Psoas muscle (tissue), 8 donors: Measurements from ENCODE around the gene WSB2. TPM values are rescaled to one million over a fixed set of nuclear protein-coding genes. Genes with fewer than 3 reads are reported as not detected.
A peak's percentile ranks its signal among the peaks of the same experiment; 100 is the strongest.

ENCODE experiments used
- ATAC-seq, 4 donors: fragments of 200-7000 bp; cut with Tn5 transposase; one replicate each; pipeline ENCODE4 v1.9.1; 2020; ENCODE audit warnings: moderate library complexity in 3 of 4, mild to moderate bottlenecking in 2 of 4
- DNase-seq, 2 donors: peaks; one replicate each; pipeline ENCODE4 v3.0.0-alpha.2; 2020
- H3K27ac ChIP-seq: fragments of 200-600 bp; one replicate; pipeline ENCODE4 v1.8.0; 2022
- H3K27me3 ChIP-seq, 3 donors: fragments of 200-600 bp in 1 of 3; one replicate each; pipeline versions ENCODE4 v1.6.1 to v1.8.0; 2013 to 2022; ENCODE audit warnings: low read length in 2 of 3, mild to moderate bottlenecking in 2 of 3, moderate library complexity in 1 of 3; ENCODE audit not compliant: insufficient read depth in 3 of 3
- H3K36me3 ChIP-seq, 2 donors: fragments of 200-600 bp in 1 of 2; one replicate each; pipeline versions ENCODE4 v1.6.1 to v1.8.0; 2013 to 2022; ENCODE audit warnings: low read depth in 1 of 2, mild to moderate bottlenecking in 1 of 2, moderate library complexity in 1 of 2; ENCODE audit not compliant: insufficient read depth in 1 of 2
- H3K4me1 ChIP-seq: fragments of 200-600 bp; one replicate; pipeline ENCODE4 v1.8.0; 2022
- H3K4me3 ChIP-seq: fragments of 200-600 bp; one replicate; pipeline ENCODE4 v1.8.0; 2022; ENCODE audit warnings: mild to moderate bottlenecking
- H3K9me3 ChIP-seq: fragments of 200-600 bp; one replicate; pipeline ENCODE4 v1.8.0; 2022
- CTCF ChIP-seq: fragments of 200-600 bp; IDR thresholded peaks from one replicate; pipeline ENCODE4 v1.8.0; 2022; ENCODE audit warnings: antibody characterized with exemption
- WGBS, 3 donors: extraction: QIAGEN DNeasy Blood & Tissue Kit; methylation state at CpG; one replicate each; pipeline versions ENCODE4 v1.1.6 to v1.1.7; 2013; 5-methylcytosine and 5-hydroxymethylcytosine counted together
- intact Hi-C, 2 donors: fragments of 100-400 bp; cut with DNase I; formaldehyde crosslinking; loops; one replicate each; pipeline versions ENCODE4 v1.11.0 to v1.14.2; 2022
- polyA plus RNA-seq, 3 donors: library from polyadenylated mRNA; stranded (reverse); fragments of 200-250 nt; gene quantifications; one replicate each; pipeline ENCODE4 v1.2.3, GENCODE V29; 2013
- total RNA-seq, 4 donors: library from RNA; stranded (reverse); fragmentation: NEBNext Ultra II Directional in 2 of 4; extraction: Animal tissue kit (Norgen Biotek cat#: 25700) in 2 of 4; gene quantifications; one replicate each; pipeline versions ENCODE4 v1.2.1 to v1.2.4, GENCODE V29; 2021 to 2023
- donor health status: healthy with polysubstance abuse.
- donor health status: DM: no; HTN: no; CAD: no; lungs with moderate emphysema.
- donor health status: Bipolar disorder and iron deficiency.
- donor health status: healthy.
- donor health status: DM: yes; HTN: yes; CAD: no.
- donor health status: DM: no; HTN: no; CAD: no.
- donor health status: DM: no; HTN: no; CAD: no.
- donor health status: DM: yes; HTN: yes; CAD: no.

The WSB2 gene
- total and polyA plus RNA-seq, 7 donors = 63.8 to 113 (median 84.3) TPM

GRCh38 chr12:118020036-118020435 lies 40.9 kb downstream of the WSB2 start:
- TF ChIP-seq CTCF = no peak
- H3K36me3 ChIP-seq = peaks cover 0 to 58% of the 10 kb centered on the region in 2 donors
- H3K27ac ChIP-seq = no peak overlapping the region
- ATAC-seq (no peak), DNase-seq (no peak)
- intact Hi-C loops = no loop called here
- no peak overlapping the region for H3K4me3 ChIP-seq
- H3K27me3 ChIP-seq = no peaks in the 10 kb centered on the region
- no peaks in the 10 kb centered on the region for H3K9me3 ChIP-seq
- 73 to 80% (median 79%) methylated on average over 1 of the region's 1 CpG for WGBS, 3 donors
- peaks cover 6% of the 10 kb centered on the region for H3K4me1 ChIP-seq

GRCh38 chr12:118017926-118018325 lies 43.1 kb downstream of the WSB2 start:
- Histone ChIP-seq H3K4me3 (no peak overlapping the region), H3K4me1 (peaks cover 6% of the 10 kb centered on the region), H3K36me3 (peaks cover 0 to 48% of the 10 kb centered on the region in 2 donors), H3K27ac (no peak overlapping the region), H3K9me3 (no peaks in the 10 kb centered on the region), H3K27me3 (no peaks in the 10 kb centered on the region)
- DNase-seq (no peak), ATAC-seq (no peak)
- intact Hi-C loops = loop anchor here in 1 of 2 donors (5.0 kb wide), 1 partner anchor 141 kb away; no protein-coding TSS in a partner anchor
- TF ChIP-seq CTCF = no peak

- ATAC-seq (peak; percentile 99 to 100 (median 100)), DNase-seq (peak; percentile 99)
- H3K27me3 ChIP-seq = no peaks in the 10 kb centered on the region
- peaks cover 6% of the 10 kb centered on the region for H3K4me1 ChIP-seq
- peaks cover 0 to 35% of the 10 kb centered on the region in 2 donors for H3K36me3 ChIP-seq
- no peaks in the 10 kb centered on the region for H3K9me3 ChIP-seq
- no peak for TF ChIP-seq CTCF
- intact Hi-C loops = loop anchor here in 1 of 2 donors (5.0 kb wide), 1 partner anchor 139 kb away; no protein-coding TSS in a partner anchor
- WGBS, 3 donors = 0% methylated on average over 53 to 61 of the region's 61 CpGs
- H3K4me3 ChIP-seq = peak within 1 kb of the TSS; percentile 87
- peak within 1 kb of the TSS; percentile 13 for H3K27ac ChIP-seq
Measured at GRCh38 chr12:118016424-118017264, 44.3 kb downstream of the WSB2 start, which contains the start of gene RFC5. RFC5 (plus strand) TSS chr12:118016703; CDS start chr12:118016828, 125 bp downstream.

- Histone ChIP-seq H3K9me3 (no peaks in the 10 kb centered on the region), H3K27me3 (no peaks in the 10 kb centered on the region), H3K27ac (no peak overlapping the region), H3K4me1 (peaks cover 6% of the 10 kb centered on the region), H3K4me3 (peak overlapping the region; percentile 87), H3K36me3 (peaks cover 0 to 28% of the 10 kb centered on the region in 2 donors)
- DNase-seq (no peak), ATAC-seq (no peak)
- TF ChIP-seq CTCF = no peak
- WGBS, 3 donors = 32 to 35% (median 33%) methylated on average over 9 of the region's 9 CpGs
- intact Hi-C loops = loop anchor here in 1 of 2 donors (5.0 kb wide), 1 partner anchor 139 kb away; no protein-coding TSS in a partner anchor
Measured at GRCh38 chr12:118015944-118016343, 45.0 kb downstream of the WSB2 start.
